Gastrocnemius medialis (tissue), 4 donors: Measurements from ENCODE around the gene SLC35F1. TPM values are rescaled to one million over a fixed set of nuclear protein-coding genes. Genes with fewer than 3 reads are reported as not detected.

Experiments
- ATAC-seq, 2 donors: fragments of 150-250 bp; one replicate each; pipeline ENCODE4 v1.9.1; 2016
- DNase-seq, 2 donors: peaks; one replicate each; pipeline ENCODE4 v3.0.0-alpha.2; 2019
- H3K27ac ChIP-seq, 4 donors: fragments of 200-600 bp; sonication (generic); 1 replicate in 1 of 4; 2 replicates in 3 of 4; pipeline ENCODE4 v1.5.1; 2016 to 2018; ENCODE audit warnings: mild to moderate bottlenecking in 2 of 4, moderate library complexity in 1 of 4
- H3K27me3 ChIP-seq, 3 donors: fragments of 200-600 bp; sonication (generic) in 2 of 3; 1 replicate in 1 of 3; 2 replicates in 2 of 3; pipeline versions ENCODE4 v1.5.1 to v1.6.0; 2016 to 2019; ENCODE audit warnings: mild to moderate bottlenecking in 1 of 3, moderate library complexity in 1 of 3
- H3K36me3 ChIP-seq, 2 donors: fragments of 200-600 bp; sonication (generic) in 1 of 2; one replicate each; pipeline ENCODE4 v1.5.1; 2017 to 2018
- H3K4me1 ChIP-seq, 2 donors: fragments of 200-600 bp; sonication (generic) in 1 of 2; one replicate each; pipeline ENCODE4 v1.5.1; 2016 to 2017; ENCODE audit warnings: mild to moderate bottlenecking in 2 of 2
- H3K4me3 ChIP-seq, 4 donors: fragments of 200-600 bp; sonication (generic) in 3 of 4; 1 replicate in 1 of 4; 2 replicates in 3 of 4; pipeline ENCODE4 v1.5.1; 2016 to 2019; ENCODE audit warnings: mild to moderate bottlenecking in 2 of 4
- H3K9me3 ChIP-seq, 3 donors: fragments of 200-600 bp; sonication (generic) in 2 of 3; 1 replicate in 1 of 3; 2 replicates in 2 of 3; pipeline ENCODE4 v1.5.1; 2016 to 2019
- POLR2A ChIP-seq, 2 donors: fragments of 450-650 bp; IDR thresholded peaks; one replicate each; pipeline ENCODE4 v1.6.1; 2017; ENCODE audit warnings: antibody characterized with exemption in 2 of 2, mild to moderate bottlenecking in 2 of 2, moderate library complexity in 2 of 2
- in situ Hi-C, 4 donors: fragments of 200-750 bp; cut with MboI; loops; one replicate each; pipeline versions ENCODE4 v1.15.0 to v1.8.0; 2017; ENCODE audit warnings: low sequenced_read_pairs in 4 of 4
- intact Hi-C: fragments of 100-400 bp; cut with DNase I; formaldehyde crosslinking; loops from one replicate; pipeline ENCODE4 v1.15.1; 2023; ENCODE audit warnings: low total_unique reads
- total RNA-seq, 4 donors: library from RNA; depleted of rRNA; stranded (reverse); fragments of >200 nt; gene quantifications; one replicate each; pipeline versions ENCODE4 v1.1.0 to v1.2.3, GENCODE V29; 2016
- TF ChIP-seq, protein P1 (sequence below), 5 experiments: fragments of 450-650 bp in 3 of 5; fragments of 200-600 bp in 2 of 5; sonication (generic) in 2 of 5; IDR thresholded peaks in 4 of 5; conservative IDR thresholded peaks in 1 of 5; 1 replicate in 4 of 5; 2 replicates in 1 of 5; pipeline ENCODE4 v1.5.1; 2016 to 2019; ENCODE audit warnings: antibody characterized with exemption in 5 of 5, mild to moderate bottlenecking in 3 of 5, moderate library complexity in 3 of 5

SLC35F1 gene
- total RNA-seq, 4 donors from 2014 or later = 0.13 to 0.29 TPM; not detected in 2

DNA sequence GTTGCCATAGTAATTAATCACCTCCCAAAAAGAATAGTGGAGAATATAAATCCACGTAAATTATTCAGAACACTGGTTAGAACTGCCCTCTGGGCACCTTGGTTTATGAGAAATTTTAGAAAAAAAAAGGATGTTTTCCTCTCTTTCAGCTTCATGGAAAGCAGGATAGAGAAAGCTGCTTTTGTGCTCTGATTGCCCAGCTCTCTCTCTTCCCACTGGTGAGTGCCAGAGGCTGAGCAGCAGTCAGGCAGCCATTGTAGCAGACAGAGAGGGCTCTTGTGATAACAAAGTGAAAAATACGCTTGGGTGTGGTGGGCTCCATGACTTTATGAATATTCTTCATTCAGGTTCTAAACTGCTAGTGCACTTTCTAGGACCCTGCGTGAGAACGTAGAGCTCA is 26.4 kb downstream of the SLC35F1 start:
- intact Hi-C loops (no loop called here), in situ Hi-C loops (no loop called here)
- Histone ChIP-seq H3K4me3 (no peak overlapping the region), H3K4me1 (no peaks in the 10 kb centered on the region), H3K36me3 (no peaks in the 10 kb centered on the region), H3K9me3 (peaks cover 0 to 3% (median 0%) of the 10 kb centered on the region in 3 donors), H3K27me3 (no peaks in the 10 kb centered on the region), H3K27ac (no peak overlapping the region)
- ATAC-seq (no peak), DNase-seq (no peak)
- TF ChIP-seq, protein P1, sequence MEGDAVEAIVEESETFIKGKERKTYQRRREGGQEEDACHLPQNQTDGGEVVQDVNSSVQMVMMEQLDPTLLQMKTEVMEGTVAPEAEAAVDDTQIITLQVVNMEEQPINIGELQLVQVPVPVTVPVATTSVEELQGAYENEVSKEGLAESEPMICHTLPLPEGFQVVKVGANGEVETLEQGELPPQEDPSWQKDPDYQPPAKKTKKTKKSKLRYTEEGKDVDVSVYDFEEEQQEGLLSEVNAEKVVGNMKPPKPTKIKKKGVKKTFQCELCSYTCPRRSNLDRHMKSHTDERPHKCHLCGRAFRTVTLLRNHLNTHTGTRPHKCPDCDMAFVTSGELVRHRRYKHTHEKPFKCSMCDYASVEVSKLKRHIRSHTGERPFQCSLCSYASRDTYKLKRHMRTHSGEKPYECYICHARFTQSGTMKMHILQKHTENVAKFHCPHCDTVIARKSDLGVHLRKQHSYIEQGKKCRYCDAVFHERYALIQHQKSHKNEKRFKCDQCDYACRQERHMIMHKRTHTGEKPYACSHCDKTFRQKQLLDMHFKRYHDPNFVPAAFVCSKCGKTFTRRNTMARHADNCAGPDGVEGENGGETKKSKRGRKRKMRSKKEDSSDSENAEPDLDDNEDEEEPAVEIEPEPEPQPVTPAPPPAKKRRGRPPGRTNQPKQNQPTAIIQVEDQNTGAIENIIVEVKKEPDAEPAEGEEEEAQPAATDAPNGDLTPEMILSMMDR (IDR thresholded peaks at IDR 0.05 in 4 of 5, conservative IDR thresholded peaks at IDR 0.05 in 1 of 5) = no peak
- no peak for TF ChIP-seq POLR2A (IDR thresholded peaks at IDR 0.05)

DNA sequence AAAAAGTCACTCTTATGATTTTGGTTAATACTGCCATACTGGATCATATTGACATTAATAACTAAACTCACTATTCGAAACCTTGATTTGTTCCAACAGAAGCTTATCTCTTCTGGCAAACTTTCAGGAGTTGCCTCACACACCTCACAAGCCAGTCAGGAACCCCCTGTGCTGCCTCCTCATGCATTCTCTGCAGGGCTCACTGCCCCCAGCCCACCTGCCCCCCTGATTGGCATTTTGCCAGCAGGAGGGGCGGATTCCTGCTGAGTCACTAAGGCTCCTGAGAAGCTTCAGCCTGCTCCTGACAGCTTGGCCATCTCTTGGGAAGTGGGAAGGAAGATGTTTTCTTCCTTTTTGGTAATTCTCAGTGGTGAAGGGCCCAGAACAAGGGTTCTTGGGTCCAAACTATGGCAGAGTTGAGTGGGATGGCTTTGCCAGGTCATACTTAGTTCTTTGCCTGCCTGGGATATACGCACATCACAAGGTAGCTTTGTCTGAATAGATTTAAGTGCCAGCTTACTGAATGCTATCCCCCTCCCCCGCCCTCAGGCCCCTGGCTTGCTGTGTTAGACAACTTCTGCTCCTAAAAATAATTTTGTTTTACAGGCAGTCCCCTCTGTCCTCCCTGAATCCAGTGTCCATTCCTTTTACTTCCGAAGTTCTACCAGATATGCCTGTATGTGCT is 31.4 kb downstream of the SLC35F1 start:
- DNase-seq = no peak
- ATAC-seq = no peak
- no peaks in the 10 kb centered on the region for H3K9me3 ChIP-seq
- no peaks in the 10 kb centered on the region for H3K27me3 ChIP-seq
- in situ Hi-C loops = no loop called here
- no peak for TF ChIP-seq POLR2A (IDR thresholded peaks at IDR 0.05)
- TF ChIP-seq, protein P1 (IDR thresholded peaks at IDR 0.05 in 4 of 5, conservative IDR thresholded peaks at IDR 0.05 in 1 of 5) = no peak
- H3K27ac ChIP-seq = no peak overlapping the region
- H3K4me3 ChIP-seq = no peak overlapping the region
- H3K36me3 ChIP-seq = no peaks in the 10 kb centered on the region
- no peaks in the 10 kb centered on the region for H3K4me1 ChIP-seq
- intact Hi-C loops = no loop called here

DNA sequence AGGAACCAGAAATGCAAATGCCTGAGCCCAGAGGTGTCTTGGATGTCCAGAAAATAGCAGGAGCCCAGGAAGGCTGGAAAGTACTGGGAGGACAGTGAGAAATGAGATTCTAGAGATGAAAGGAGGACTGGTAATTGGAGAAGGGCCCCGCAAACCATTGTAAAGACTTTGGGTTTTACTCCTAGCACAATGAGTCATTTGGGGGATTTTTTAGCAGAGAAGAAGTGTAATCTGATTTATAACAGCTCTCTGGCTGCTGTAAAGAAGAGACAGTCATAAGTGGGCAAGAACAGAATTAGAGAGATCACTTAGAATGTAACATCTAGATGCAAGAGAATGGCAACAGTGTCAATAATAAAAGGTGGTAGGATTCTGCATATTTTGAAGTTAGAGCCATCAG is 40.2 kb downstream of the SLC35F1 start:
- intact Hi-C loops = no loop called here

DNA sequence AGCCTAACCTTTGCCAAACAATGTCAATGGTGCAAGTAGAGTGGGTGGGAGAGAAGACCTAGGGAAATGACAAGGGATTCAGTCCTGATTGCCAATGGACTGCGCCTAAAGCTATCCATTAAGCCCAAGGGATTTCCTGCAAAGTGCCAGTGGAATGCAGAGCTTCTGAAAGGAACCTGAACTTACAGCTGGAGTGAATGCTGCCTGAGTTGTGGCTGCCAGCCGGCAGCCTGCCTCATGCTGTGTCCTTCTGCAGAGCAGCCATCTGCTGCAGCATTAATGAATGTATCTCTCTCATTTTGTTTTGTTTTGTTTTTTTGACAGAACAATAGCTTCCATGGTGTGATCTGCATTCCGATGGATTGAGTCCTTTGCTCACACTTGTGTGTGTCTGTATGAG is 44.7 kb downstream of the SLC35F1 start:
- no peaks in the 10 kb centered on the region for H3K36me3 ChIP-seq
- intact Hi-C loops = no loop called here
- H3K27ac ChIP-seq = no peak overlapping the region
- no peak overlapping the region for H3K4me3 ChIP-seq
- in situ Hi-C loops = loop anchor here in 1 of 4 donors (25.0 kb wide), 2 partner anchors 311 to 661 kb away; no protein-coding TSS in a partner anchor
- ATAC-seq (no peak), DNase-seq (no peak)
- H3K4me1 ChIP-seq = no peaks in the 10 kb centered on the region
- TF ChIP-seq POLR2A (IDR thresholded peaks at IDR 0.05) = no peak
- TF ChIP-seq, protein P1 (IDR thresholded peaks at IDR 0.05 in 4 of 5, conservative IDR thresholded peaks at IDR 0.05 in 1 of 5) = no peak
- H3K27me3 ChIP-seq = no peaks in the 10 kb centered on the region
- no peaks in the 10 kb centered on the region for H3K9me3 ChIP-seq

More for the DNA sequence above, 40.2 kb downstream of the SLC35F1 start:
- Histone ChIP-seq H3K27ac (no peak overlapping the region), H3K27me3 (no peaks in the 10 kb centered on the region), H3K4me1 (no peaks in the 10 kb centered on the region), H3K9me3 (no peaks in the 10 kb centered on the region), H3K4me3 (no peak overlapping the region), H3K36me3 (no peaks in the 10 kb centered on the region)
- in situ Hi-C loops = no loop called here
- TF ChIP-seq, protein P1 (IDR thresholded peaks at IDR 0.05 in 4 of 5, conservative IDR thresholded peaks at IDR 0.05 in 1 of 5) = no peak
- no peak for TF ChIP-seq POLR2A (IDR thresholded peaks at IDR 0.05)
- ATAC-seq (no peak), DNase-seq (no peak)
